AG09309 (cell line): ENCODE data around the gene TSC22D1.

Experiments used
- DNase-seq: peaks from one replicate; pipeline ENCODE4 v3.0.0-alpha.2; 2010; ENCODE audit warnings: low read depth
- H3K4me3 ChIP-seq: 2 replicates; pipeline ENCODE4 v1.5.1; 2011; ENCODE audit warnings: mild to moderate bottlenecking, low read depth, low read length, moderate library complexity; ENCODE audit not compliant: control insufficient read depth
- CTCF ChIP-seq: IDR thresholded peaks from 2 replicates; pipeline ENCODE4 v1.5.1; 2011; ENCODE audit warnings: mild to moderate bottlenecking, low read depth, low read length, inconsistent platforms; ENCODE audit not compliant: insufficient read depth, control insufficient read depth; ENCODE audit errors: missing control alignments

Gene TSC22D1

GRCh38 chr13:44399074-44399473 lies 177.1 kb downstream of the TSC22D1 start:
- TF ChIP-seq CTCF = no peak
- DNase-seq = no peak
- H3K4me3 ChIP-seq = no peak overlapping the region

DNA sequence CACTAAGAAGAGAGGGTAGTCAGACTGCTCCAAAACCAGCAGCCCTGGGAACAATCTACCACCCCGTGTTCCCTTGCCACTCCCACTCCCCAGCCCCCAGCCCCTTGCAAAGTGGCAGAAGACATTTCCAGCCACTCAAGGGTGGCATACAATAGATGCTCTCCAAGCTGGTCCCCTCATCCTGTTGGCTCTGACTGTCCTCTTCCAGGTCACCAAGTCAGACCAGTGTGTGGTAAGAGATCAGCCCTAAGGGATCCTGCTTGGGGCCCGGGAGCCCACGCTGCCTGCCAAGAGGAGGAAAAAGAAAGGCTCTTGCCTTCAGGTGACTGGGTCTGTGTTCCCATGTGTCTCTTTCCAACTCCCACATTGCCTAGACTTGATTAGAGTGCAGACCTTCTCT lies 177.5 kb downstream of the TSC22D1 start:
- no peak for TF ChIP-seq CTCF
- H3K4me3 ChIP-seq = no peak overlapping the region
- no peak for DNase-seq

GRCh38 chr13:44397766-44398223 lies 178.3 kb downstream of the TSC22D1 start:
- no peak for DNase-seq
- no peak overlapping the region for H3K4me3 ChIP-seq
- TF ChIP-seq CTCF = no peak

DNA sequence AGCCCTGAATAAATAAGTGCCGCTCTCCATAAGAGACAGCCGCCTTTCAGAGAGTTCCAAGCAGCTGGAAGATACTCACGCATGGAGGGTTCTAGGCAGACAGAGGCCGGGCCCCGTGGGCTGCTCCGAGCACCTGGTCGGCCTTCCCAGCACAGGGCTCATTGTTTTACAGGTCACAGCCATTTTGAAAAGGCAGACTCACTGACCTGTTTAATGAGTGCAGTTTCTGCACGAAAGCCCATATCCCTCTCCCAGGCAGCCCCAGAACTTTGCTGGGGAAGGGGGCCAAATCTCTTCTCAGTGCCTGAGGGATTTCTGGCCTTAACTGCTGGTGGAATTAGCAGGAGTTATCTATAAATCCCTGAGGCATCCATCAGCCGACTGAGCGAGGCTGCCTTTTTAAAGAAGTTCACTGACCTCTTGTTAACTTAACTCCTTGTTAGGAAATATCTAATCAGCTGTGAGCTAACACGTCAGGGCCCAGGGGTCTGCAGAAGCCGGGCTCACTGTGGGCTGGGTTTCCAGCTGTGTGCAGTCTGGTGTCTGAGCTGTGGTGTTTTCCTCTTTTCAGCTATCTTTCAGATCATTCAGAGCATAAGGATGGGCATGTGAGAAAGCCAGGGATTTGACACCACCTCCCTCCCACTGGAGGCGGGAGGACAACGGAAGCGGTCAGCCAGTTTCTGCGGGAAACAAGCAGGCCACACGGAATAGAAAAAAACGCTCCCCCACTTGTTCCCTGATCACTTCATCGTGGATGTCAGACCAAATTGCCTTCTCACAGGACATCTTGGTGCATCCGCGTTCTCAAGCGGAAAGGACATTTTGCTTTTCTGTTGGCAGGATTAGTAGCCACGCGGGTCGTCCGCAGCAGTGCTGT lies 179.2 kb downstream of the TSC22D1 start:
- no peak for TF ChIP-seq CTCF
- DNase-seq = no peak
- H3K4me3 ChIP-seq = no peak overlapping the region

DNA sequence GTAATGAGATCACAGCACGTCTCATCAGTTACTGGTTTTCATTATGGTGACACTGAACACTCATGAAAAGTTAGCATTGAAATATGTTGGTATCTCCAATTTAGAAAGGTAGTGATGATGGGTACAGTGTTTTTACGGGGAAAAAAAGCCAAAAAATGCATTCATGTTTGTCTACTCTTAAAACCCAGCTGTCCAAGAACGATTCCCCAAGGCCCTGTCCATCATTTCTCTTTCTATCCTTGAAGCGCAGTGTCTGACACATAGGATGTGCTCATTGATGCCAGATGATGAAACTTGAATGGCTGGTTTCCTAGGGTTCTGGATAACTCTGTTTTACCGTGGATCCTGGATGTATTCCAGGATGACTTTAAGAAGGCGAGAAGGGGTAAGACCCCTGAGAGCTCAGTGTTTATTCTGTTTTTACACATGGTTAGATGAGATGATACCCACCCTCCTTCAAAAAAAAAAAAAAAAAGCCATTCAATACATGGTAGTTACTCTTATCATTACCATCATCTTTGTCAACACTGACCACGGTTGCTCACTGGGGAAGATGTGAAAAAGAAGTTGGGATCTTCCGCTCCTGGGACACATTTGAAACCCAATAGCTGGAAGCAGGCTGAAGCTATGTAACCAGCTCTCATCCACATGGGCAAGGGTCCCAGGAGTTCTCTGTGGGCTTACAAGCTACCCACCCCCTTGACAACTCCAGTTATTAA lies 180.0 kb downstream of the TSC22D1 start:
- no peak for DNase-seq
- H3K4me3 ChIP-seq = no peak overlapping the region
- no peak for TF ChIP-seq CTCF

DNA sequence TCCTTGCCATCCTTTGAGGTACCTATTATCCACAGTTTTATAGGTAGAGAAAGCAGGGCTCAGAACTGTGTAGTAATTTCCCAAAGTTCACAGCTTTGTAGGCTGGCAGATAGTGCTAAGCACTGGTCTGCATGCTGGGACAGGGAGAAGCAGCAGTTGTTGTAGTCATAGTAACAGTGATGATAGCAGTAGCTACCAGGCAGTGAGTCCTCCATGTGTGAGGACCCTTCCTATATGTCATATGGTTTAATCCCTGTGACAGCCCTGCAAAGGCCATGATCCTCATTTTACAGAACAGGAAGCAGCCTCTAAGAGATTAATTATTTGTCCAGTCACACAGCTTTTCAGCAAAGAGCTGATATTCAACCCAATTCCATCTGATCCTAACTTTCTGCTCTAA lies 181.5 kb downstream of the TSC22D1 start:
- TF ChIP-seq CTCF = no peak
- DNase-seq = no peak
- H3K4me3 ChIP-seq = no peak overlapping the region
